Measurements from ENCODE around the gene KMT5B.
"Not testable (repeated sequence)": the region's sequence is repeated elsewhere in the genome, so short reads cannot be mapped to it uniquely, and the experiment has no call there.

The KMT5B gene

DNA sequence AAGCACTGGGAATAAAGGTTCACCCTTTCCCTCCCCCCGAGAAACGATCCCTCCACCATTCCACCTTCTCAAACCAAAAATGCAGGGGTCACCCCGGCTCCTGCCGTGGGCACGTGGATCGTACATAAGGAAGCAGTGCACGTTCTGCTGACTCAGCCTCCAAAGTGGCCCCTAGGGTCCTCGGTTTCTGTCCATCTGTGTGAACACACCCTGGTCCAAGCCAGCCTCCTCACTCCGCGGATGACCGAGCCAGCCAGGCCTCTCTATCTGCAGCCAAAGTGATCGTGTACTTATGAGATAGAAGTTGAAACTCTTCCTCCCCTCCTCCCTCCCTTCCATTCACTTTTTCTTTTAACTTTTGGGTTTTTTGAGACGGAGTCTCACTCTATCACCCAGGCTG, 42.4 kb upstream of the KMT5B start:
- Histone ChIP-seq H3K4me1 (ENCODE audit: insufficient read depth, low read length, severe bottlenecking) (peaks cover 3% of the 10 kb centered on the region), H3K4me2 (ENCODE audit: low read length) (no peak overlapping the region), H3K79me2 (ENCODE audit: insufficient read depth, low read length) (no peaks in the 10 kb centered on the region), H3K9ac (ENCODE audit: low read length) (no peak overlapping the region), H3K9me3 (ENCODE audit: low read length) (no peaks in the 10 kb centered on the region), H4K20me1 (ENCODE audit: insufficient read depth, low read length) (no peaks in the 10 kb centered on the region), H3K27ac (ENCODE audit: low read depth, low read length, poor library complexity, severe bottlenecking) (no peak overlapping the region), H3K27me3 (ENCODE audit: insufficient read depth, low read length) (peaks cover 5% of the 10 kb centered on the region; the same call in 1 of the 2 replicates), H3F3A (ENCODE audit: insufficient read depth, low read length) (no peaks in the 10 kb centered on the region), H3K4me3 (ENCODE audit: low read depth, low read length, poor library complexity, severe bottlenecking) (no peak overlapping the region), H3K36me3 (ENCODE audit: insufficient read depth, low read length) (peaks cover 2% of the 10 kb centered on the region; the same call in 1 of the 2 replicates), H3K9me2 (ENCODE audit: low read depth, low read length) (no peaks in the 10 kb centered on the region), H2AFZ (ENCODE audit: low read length) (no peak overlapping the region)
- TF ChIP-seq EZH2 (IDR thresholded peaks at IDR 0.05; ENCODE audit: borderline replicate concordance, low read length): no peak
- TF ChIP-seq, protein P1, sequence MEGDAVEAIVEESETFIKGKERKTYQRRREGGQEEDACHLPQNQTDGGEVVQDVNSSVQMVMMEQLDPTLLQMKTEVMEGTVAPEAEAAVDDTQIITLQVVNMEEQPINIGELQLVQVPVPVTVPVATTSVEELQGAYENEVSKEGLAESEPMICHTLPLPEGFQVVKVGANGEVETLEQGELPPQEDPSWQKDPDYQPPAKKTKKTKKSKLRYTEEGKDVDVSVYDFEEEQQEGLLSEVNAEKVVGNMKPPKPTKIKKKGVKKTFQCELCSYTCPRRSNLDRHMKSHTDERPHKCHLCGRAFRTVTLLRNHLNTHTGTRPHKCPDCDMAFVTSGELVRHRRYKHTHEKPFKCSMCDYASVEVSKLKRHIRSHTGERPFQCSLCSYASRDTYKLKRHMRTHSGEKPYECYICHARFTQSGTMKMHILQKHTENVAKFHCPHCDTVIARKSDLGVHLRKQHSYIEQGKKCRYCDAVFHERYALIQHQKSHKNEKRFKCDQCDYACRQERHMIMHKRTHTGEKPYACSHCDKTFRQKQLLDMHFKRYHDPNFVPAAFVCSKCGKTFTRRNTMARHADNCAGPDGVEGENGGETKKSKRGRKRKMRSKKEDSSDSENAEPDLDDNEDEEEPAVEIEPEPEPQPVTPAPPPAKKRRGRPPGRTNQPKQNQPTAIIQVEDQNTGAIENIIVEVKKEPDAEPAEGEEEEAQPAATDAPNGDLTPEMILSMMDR (IDR thresholded peaks at IDR 0.05; ENCODE audit: low read length): no peak

DNA sequence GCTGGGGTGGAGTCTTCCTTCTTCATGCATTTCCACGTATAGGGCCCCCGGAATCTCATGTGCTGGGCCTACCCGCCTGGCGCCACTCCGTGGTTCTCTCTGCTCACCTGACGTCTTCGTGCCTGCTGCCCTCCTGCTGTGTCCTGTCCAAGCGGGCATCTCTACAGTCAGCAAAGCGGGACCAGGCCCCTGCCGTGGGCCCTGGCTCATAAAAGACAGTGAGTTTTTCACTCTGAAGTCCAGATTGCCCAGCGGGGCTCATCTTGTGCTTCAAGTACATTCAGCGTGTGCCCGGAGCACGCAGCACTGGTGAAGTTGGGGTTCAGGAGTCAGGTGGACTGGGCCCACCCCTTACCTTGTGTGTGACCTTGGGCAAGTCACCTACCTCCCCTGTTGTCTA, 41.3 kb upstream of the KMT5B start:
- Histone ChIP-seq H3K27ac (ENCODE audit: low read depth, low read length, poor library complexity, severe bottlenecking) (no peak overlapping the region), H3K4me3 (ENCODE audit: low read depth, low read length, poor library complexity, severe bottlenecking) (no peak overlapping the region), H2AFZ (ENCODE audit: low read length) (no peak overlapping the region), H3K4me1 (ENCODE audit: insufficient read depth, low read length, severe bottlenecking) (peaks cover 3% of the 10 kb centered on the region), H4K20me1 (ENCODE audit: insufficient read depth, low read length) (no peaks in the 10 kb centered on the region), H3K9ac (ENCODE audit: low read length) (no peak overlapping the region), H3K27me3 (ENCODE audit: insufficient read depth, low read length) (peaks cover 5% of the 10 kb centered on the region; the same call in 1 of the 2 replicates), H3F3A (ENCODE audit: insufficient read depth, low read length) (no peaks in the 10 kb centered on the region), H3K4me2 (ENCODE audit: low read length) (no peak overlapping the region), H3K79me2 (ENCODE audit: insufficient read depth, low read length) (no peaks in the 10 kb centered on the region), H3K9me2 (ENCODE audit: low read depth, low read length) (no peaks in the 10 kb centered on the region), H3K9me3 (ENCODE audit: low read length) (no peaks in the 10 kb centered on the region), H3K36me3 (ENCODE audit: insufficient read depth, low read length) (no peaks in the 10 kb centered on the region)
- TF ChIP-seq, protein P1 (IDR thresholded peaks at IDR 0.05; ENCODE audit: low read length): no peak
- no peak for TF ChIP-seq EZH2 (IDR thresholded peaks at IDR 0.05; ENCODE audit: borderline replicate concordance, low read length)

DNA sequence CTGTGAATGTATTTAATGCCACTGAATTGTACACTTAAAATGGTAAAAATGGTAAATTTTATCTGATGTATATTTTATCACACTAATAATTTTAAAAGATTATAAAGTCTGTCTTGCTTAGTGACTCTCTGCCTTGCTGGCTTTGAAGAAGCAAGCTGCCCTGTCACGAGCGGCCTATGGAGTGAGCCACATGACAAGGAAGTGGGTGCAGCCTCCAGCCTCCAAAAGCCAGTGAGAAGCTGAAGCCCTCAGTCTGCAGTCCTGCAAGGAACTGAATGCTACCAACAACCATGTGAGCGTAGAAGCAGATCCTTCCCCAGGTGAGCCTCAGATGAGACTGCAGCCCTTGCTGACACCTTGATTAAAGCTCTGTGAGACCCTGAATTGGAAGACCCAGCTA, 38.7 kb upstream of the KMT5B start:
- H3K4me3 ChIP-seq (ENCODE audit: low read depth, low read length, poor library complexity, severe bottlenecking): no peak overlapping the region
- no peak overlapping the region for H3K4me2 ChIP-seq (ENCODE audit: low read length)
- no peak overlapping the region for H3K9ac ChIP-seq (ENCODE audit: low read length)
- H2AFZ ChIP-seq (ENCODE audit: low read length): no peak overlapping the region
- no peaks in the 10 kb centered on the region for H4K20me1 ChIP-seq (ENCODE audit: insufficient read depth, low read length)
- no peaks in the 10 kb centered on the region for H3K4me1 ChIP-seq (ENCODE audit: insufficient read depth, low read length, severe bottlenecking)
- H3K27me3 ChIP-seq (ENCODE audit: insufficient read depth, low read length): peaks cover 5% of the 10 kb centered on the region; the same call in 1 of the 2 replicates
- H3K9me3 ChIP-seq (ENCODE audit: low read length): no peaks in the 10 kb centered on the region
- no peaks in the 10 kb centered on the region for H3K9me2 ChIP-seq (ENCODE audit: low read depth, low read length)
- H3K27ac ChIP-seq (ENCODE audit: low read depth, low read length, poor library complexity, severe bottlenecking): no peak overlapping the region
- H3K79me2 ChIP-seq (ENCODE audit: insufficient read depth, low read length): no peaks in the 10 kb centered on the region
- TF ChIP-seq EZH2 (IDR thresholded peaks at IDR 0.05; ENCODE audit: borderline replicate concordance, low read length): no peak
- TF ChIP-seq, protein P1 (IDR thresholded peaks at IDR 0.05; ENCODE audit: low read length): no peak
- H3K36me3 ChIP-seq (ENCODE audit: insufficient read depth, low read length): no peaks in the 10 kb centered on the region
- no peaks in the 10 kb centered on the region for H3F3A ChIP-seq (ENCODE audit: insufficient read depth, low read length)

DNA sequence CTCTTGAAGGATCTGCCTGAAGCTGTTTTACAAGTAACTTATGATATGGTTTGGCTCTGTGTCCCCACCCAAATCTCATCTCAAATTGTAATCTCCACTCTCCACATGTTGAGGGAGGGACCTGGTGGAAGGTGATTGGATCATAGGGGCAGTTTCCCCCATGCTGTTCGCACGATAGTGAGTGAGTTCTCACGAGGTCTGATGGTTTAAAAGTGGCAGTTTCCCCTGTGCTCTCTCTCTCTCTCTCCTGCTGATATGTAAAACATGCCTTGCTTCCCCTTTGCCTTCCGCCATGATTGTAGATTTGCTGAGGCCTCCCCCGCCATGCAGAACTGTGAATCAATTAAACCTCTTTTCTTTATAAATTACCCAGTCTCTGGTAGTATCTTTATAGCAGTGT, 31.8 kb upstream of the KMT5B start:
- not testable (repeated sequence) for H3K9me2 ChIP-seq (ENCODE audit: low read depth, low read length); H3K79me2 ChIP-seq (ENCODE audit: insufficient read depth, low read length); H3K4me1 ChIP-seq (ENCODE audit: insufficient read depth, low read length, severe bottlenecking); H3K27me3 ChIP-seq (ENCODE audit: insufficient read depth, low read length); H4K20me1 ChIP-seq (ENCODE audit: insufficient read depth, low read length); H3K4me2 ChIP-seq (ENCODE audit: low read length); H3K27ac ChIP-seq (ENCODE audit: low read depth, low read length, poor library complexity, severe bottlenecking); H3K9me3 ChIP-seq (ENCODE audit: low read length); H2AFZ ChIP-seq (ENCODE audit: low read length); H3F3A ChIP-seq (ENCODE audit: insufficient read depth, low read length); H3K9ac ChIP-seq (ENCODE audit: low read length); H3K4me3 ChIP-seq (ENCODE audit: low read depth, low read length, poor library complexity, severe bottlenecking); H3K36me3 ChIP-seq (ENCODE audit: insufficient read depth, low read length)

DNA sequence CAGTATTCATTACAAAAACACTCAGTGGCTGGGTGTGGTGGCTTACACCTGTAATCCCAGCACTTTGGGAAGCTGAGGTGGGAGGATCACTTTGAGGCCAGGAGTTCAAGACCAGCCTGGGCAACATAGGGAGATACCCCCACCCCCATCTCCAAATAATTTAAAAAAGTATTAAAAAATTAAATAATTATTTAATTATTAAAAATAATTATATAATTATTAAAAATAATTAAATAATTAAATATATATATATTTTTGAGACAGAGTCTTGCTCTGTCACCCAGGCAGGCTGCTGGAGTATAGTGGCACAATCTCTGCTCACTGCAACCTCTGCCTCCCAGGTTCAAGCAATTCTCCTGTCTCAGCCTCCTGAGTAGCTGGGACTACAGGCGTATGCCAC, 30.8 kb upstream of the KMT5B start:
- H3K4me1 ChIP-seq (ENCODE audit: insufficient read depth, low read length, severe bottlenecking); H3K27me3 ChIP-seq (ENCODE audit: insufficient read depth, low read length); H2AFZ ChIP-seq (ENCODE audit: low read length); H3K4me3 ChIP-seq (ENCODE audit: low read depth, low read length, poor library complexity, severe bottlenecking); H3K4me2 ChIP-seq (ENCODE audit: low read length); H4K20me1 ChIP-seq (ENCODE audit: insufficient read depth, low read length); H3K9me3 ChIP-seq (ENCODE audit: low read length); H3F3A ChIP-seq (ENCODE audit: insufficient read depth, low read length); H3K9ac ChIP-seq (ENCODE audit: low read length); H3K9me2 ChIP-seq (ENCODE audit: low read depth, low read length); H3K27ac ChIP-seq (ENCODE audit: low read depth, low read length, poor library complexity, severe bottlenecking); H3K36me3 ChIP-seq (ENCODE audit: insufficient read depth, low read length); H3K79me2 ChIP-seq (ENCODE audit: insufficient read depth, low read length): not testable (repeated sequence)

Measured in OCI-LY1 (cell line).